ENCODE results near the gene BRSK1.

The BRSK1 gene

DNA sequence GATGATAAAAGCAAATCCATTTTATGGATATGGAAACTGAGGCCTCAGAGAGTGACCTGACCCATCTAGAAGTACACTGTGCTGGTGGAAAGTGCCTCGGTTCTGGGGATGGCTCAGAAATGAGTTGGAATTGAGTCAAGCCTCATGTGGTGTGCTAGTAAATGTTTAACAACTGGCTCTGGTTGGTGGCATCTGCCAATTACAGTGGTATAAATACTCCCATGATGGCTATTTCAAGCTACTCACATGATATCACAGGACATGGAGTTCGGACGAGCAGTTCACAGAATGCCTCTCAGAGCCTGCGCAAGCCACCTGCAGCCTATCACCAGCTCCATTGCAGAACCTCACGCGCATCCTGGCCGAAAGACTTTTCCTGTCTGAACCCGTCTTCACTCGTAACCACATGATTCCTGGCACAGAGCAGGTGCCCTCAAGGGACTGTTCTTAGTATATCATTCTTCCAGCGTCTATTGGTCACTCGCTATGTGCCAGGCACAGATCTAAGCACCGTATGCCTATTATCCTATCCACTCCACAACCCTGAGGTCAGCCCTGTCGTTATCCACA is 32.2 kb downstream of the BRSK1 start:
- no peaks in the 10 kb centered on the region for H3K79me2 ChIP-seq (ENCODE audit: insufficient read depth, low read length)
- DNase-seq (no peak), ATAC-seq (ENCODE audit: insufficient read depth, low read depth) (no peak)
- no peak overlapping the region for H3K4me2 ChIP-seq (ENCODE audit: insufficient read depth, low read length)
- TF ChIP-seq EZH2 (IDR thresholded peaks at IDR 0.05; ENCODE audit: borderline replicate concordance, low read depth, low read length, severe bottlenecking) = no peak
- TF ChIP-seq, protein P1, sequence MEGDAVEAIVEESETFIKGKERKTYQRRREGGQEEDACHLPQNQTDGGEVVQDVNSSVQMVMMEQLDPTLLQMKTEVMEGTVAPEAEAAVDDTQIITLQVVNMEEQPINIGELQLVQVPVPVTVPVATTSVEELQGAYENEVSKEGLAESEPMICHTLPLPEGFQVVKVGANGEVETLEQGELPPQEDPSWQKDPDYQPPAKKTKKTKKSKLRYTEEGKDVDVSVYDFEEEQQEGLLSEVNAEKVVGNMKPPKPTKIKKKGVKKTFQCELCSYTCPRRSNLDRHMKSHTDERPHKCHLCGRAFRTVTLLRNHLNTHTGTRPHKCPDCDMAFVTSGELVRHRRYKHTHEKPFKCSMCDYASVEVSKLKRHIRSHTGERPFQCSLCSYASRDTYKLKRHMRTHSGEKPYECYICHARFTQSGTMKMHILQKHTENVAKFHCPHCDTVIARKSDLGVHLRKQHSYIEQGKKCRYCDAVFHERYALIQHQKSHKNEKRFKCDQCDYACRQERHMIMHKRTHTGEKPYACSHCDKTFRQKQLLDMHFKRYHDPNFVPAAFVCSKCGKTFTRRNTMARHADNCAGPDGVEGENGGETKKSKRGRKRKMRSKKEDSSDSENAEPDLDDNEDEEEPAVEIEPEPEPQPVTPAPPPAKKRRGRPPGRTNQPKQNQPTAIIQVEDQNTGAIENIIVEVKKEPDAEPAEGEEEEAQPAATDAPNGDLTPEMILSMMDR (IDR thresholded peaks at IDR 0.05; ENCODE audit: borderline replicate concordance, extremely low read depth, low read length, poor library complexity, severe bottlenecking) = no peak
- H3K4me3 ChIP-seq (ENCODE audit: low read depth in 1 of 2, low read length in 2 of 2) = no peak overlapping the region
- no peaks in the 10 kb centered on the region for H3K27me3 ChIP-seq (ENCODE audit: insufficient read depth, low read length, poor library complexity)
- H3K36me3 ChIP-seq (ENCODE audit: insufficient read depth, low read length) = no peaks in the 10 kb centered on the region
- no peak overlapping the region for H2AFZ ChIP-seq (ENCODE audit: low read depth, low read length)
- H4K20me1 ChIP-seq (ENCODE audit: insufficient read depth, low read length) = no peaks in the 10 kb centered on the region
- H3K9me3 ChIP-seq (ENCODE audit: insufficient read depth, low read length, severe bottlenecking) = no peaks in the 10 kb centered on the region
- H3K4me1 ChIP-seq (ENCODE audit: insufficient read depth, low read length) = no peaks in the 10 kb centered on the region
- H3K9ac ChIP-seq (ENCODE audit: low read depth, low read length) = no peak overlapping the region
- no peak overlapping the region for H3K27ac ChIP-seq (ENCODE audit: low read length)

DNA sequence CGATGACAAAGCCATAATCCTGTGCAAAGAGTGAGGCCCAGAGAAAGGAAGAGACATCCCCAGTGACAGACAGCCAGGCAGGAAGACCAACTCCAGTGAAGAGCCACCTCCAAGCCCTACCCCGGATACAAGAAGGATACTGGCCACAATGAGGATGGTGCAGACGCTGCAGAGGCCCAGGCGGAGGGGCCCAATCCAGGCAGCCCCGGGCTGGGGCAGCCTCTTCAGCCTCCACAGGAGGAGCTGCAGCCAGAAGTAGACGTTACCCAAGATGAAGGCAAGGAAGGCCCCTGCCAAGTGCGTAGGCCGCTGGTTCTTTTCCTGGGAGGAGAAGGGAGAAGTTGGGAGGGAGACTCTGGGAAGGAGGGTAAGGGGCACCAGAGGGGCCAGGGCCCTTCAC is 32.8 kb downstream of the BRSK1 start:
- Histone ChIP-seq H3K79me2 (ENCODE audit: insufficient read depth, low read length) (no peaks in the 10 kb centered on the region), H3K9ac (ENCODE audit: low read depth, low read length) (no peak overlapping the region), H3K27ac (ENCODE audit: low read length) (no peak overlapping the region), H3K4me3 (ENCODE audit: low read depth in 1 of 2, low read length in 2 of 2) (no peak overlapping the region), H3K27me3 (ENCODE audit: insufficient read depth, low read length, poor library complexity) (no peaks in the 10 kb centered on the region), H3K9me3 (ENCODE audit: insufficient read depth, low read length, severe bottlenecking) (no peaks in the 10 kb centered on the region), H4K20me1 (ENCODE audit: insufficient read depth, low read length) (no peaks in the 10 kb centered on the region), H3K36me3 (ENCODE audit: insufficient read depth, low read length) (no peaks in the 10 kb centered on the region), H3K4me1 (ENCODE audit: insufficient read depth, low read length) (no peaks in the 10 kb centered on the region), H2AFZ (ENCODE audit: low read depth, low read length) (no peak overlapping the region), H3K4me2 (ENCODE audit: insufficient read depth, low read length) (no peak overlapping the region)
- TF ChIP-seq EZH2 (IDR thresholded peaks at IDR 0.05; ENCODE audit: borderline replicate concordance, low read depth, low read length, severe bottlenecking) = no peak
- TF ChIP-seq, protein P1 (IDR thresholded peaks at IDR 0.05; ENCODE audit: borderline replicate concordance, extremely low read depth, low read length, poor library complexity, severe bottlenecking) = no peak
- DNase-seq (no peak), ATAC-seq (ENCODE audit: insufficient read depth, low read depth) (no peak)

DNA sequence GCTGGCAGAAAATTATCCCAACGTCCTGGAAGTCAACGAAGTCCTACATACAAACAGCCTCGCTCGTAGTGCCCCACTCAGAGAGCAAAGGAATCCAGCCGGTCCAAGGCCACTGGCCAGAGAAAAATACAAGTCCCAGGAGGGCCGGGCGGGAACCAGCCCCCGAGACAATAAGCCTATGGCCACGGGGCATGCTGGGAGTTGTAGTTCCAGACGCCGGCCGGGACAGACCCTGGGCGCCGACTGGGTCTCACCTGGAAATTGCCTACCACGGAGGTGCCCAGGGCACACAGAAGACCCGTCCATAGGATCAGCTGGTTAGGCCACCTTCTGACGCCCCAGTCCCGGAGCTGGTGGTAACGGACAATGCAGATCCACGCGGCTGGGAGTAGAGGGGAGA is 36.0 kb downstream of the BRSK1 start:
- DNase-seq = no peak
- Histone ChIP-seq H3K9me3 (ENCODE audit: insufficient read depth, low read length, severe bottlenecking) (no peaks in the 10 kb centered on the region), H3K27ac (ENCODE audit: low read length) (no peak overlapping the region), H3K79me2 (ENCODE audit: insufficient read depth, low read length) (no peaks in the 10 kb centered on the region), H4K20me1 (ENCODE audit: insufficient read depth, low read length) (no peaks in the 10 kb centered on the region), H3K4me2 (ENCODE audit: insufficient read depth, low read length) (no peak overlapping the region), H2AFZ (ENCODE audit: low read depth, low read length) (no peak overlapping the region), H3K9ac (ENCODE audit: low read depth, low read length) (no peak overlapping the region), H3K4me1 (ENCODE audit: insufficient read depth, low read length) (no peaks in the 10 kb centered on the region), H3K4me3 (ENCODE audit: low read depth in 1 of 2, low read length in 2 of 2) (no peak overlapping the region), H3K36me3 (ENCODE audit: insufficient read depth, low read length) (no peaks in the 10 kb centered on the region), H3K27me3 (ENCODE audit: insufficient read depth, low read length, poor library complexity) (no peaks in the 10 kb centered on the region)
- ATAC-seq (ENCODE audit: insufficient read depth, low read depth) = no peak
- TF ChIP-seq, protein P1 (IDR thresholded peaks at IDR 0.05; ENCODE audit: borderline replicate concordance, extremely low read depth, low read length, poor library complexity, severe bottlenecking) = no peak
- no peak for TF ChIP-seq EZH2 (IDR thresholded peaks at IDR 0.05; ENCODE audit: borderline replicate concordance, low read depth, low read length, severe bottlenecking)
